HEK293 (cell line): Measurements from ENCODE around the gene KITLG.

ENCODE experiments used
- ZNF274 ChIP-seq, 2 experiments: fragments of 200-500 bp in 1 of 2; fragments of 450-650 bp in 1 of 2; sonication (Bioruptor generic) in 1 of 2; formaldehyde crosslinking in 1 of 2; IDR thresholded peaks; 2 replicates each; pipeline versions ENCODE4 v1.5.1 to v1.6.1; 2014 to 2016; ENCODE audit warnings: borderline replicate concordance in 1 of 2, inconsistent platforms in 1 of 2, low read length in 1 of 2, missing biosample characterization in 1 of 2, missing genetic modification characterization in 1 of 2
- ZNF350 ChIP-seq: fragments of 450-650 bp; formaldehyde crosslinking; IDR thresholded peaks from 2 replicates; pipeline ENCODE4 v1.5.0; 2017; ENCODE audit warnings: missing biosample characterization, mild to moderate bottlenecking, missing genetic modification characterization
- TF ChIP-seq, protein P1 (sequence below): fragments of 450-650 bp; formaldehyde crosslinking; IDR thresholded peaks from 2 replicates; pipeline ENCODE4 v1.5.1; 2016; ENCODE audit warnings: missing biosample characterization, missing genetic modification characterization
- TF ChIP-seq, protein P2 (sequence below): fragments of 450-650 bp; formaldehyde crosslinking; IDR thresholded peaks from 2 replicates; pipeline ENCODE4 v1.5.1; 2016; ENCODE audit warnings: missing biosample characterization, missing genetic modification characterization

DNA sequence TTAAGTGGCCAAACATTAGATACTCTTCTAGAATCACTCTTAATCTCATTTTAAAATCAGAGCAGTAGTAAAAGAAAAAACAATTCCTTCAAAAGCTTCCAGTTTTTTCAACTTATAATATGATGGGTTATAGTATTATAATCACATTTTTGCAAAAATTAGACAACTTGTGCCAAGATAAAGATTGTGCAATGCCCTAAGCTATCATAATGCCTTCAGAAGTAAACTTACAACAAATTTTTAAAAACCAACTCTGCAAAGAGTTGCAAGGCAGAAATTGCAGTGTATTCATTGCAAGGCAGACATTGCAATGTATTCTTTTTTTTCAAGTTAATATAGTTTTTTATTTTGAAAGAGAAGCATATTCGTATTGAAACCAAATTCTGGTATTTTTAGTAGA lies 47.2 kb upstream of the KITLG start:
- TF ChIP-seq ZNF350 (tag by site-specific recombination), result no peak
- TF ChIP-seq, protein P1, sequence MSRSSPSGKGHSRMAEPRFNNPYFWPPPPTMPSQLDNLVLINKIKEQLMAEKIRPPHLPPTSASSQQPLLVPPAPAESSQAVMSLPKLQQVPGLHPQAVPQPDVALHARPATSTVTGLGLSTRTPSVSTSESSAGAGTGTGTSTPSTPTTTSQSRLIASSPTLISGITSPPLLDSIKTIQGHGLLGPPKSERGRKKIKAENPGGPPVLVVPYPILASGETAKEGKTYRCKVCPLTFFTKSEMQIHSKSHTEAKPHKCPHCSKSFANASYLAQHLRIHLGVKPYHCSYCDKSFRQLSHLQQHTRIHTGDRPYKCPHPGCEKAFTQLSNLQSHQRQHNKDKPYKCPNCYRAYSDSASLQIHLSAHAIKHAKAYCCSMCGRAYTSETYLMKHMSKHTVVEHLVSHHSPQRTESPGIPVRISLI (tag by site-specific recombination), result no peak
- TF ChIP-seq, protein P2, sequence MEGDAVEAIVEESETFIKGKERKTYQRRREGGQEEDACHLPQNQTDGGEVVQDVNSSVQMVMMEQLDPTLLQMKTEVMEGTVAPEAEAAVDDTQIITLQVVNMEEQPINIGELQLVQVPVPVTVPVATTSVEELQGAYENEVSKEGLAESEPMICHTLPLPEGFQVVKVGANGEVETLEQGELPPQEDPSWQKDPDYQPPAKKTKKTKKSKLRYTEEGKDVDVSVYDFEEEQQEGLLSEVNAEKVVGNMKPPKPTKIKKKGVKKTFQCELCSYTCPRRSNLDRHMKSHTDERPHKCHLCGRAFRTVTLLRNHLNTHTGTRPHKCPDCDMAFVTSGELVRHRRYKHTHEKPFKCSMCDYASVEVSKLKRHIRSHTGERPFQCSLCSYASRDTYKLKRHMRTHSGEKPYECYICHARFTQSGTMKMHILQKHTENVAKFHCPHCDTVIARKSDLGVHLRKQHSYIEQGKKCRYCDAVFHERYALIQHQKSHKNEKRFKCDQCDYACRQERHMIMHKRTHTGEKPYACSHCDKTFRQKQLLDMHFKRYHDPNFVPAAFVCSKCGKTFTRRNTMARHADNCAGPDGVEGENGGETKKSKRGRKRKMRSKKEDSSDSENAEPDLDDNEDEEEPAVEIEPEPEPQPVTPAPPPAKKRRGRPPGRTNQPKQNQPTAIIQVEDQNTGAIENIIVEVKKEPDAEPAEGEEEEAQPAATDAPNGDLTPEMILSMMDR, result no peak
- no peak for TF ChIP-seq ZNF274 (IDR thresholded peaks at IDR 0.05; ENCODE audit: low read length)
- no peak for TF ChIP-seq ZNF274 (tag by site-specific recombination; IDR thresholded peaks at IDR 0.05; ENCODE audit: borderline replicate concordance)
